Measurements from ENCODE around the gene BOD1. TPM values are rescaled to one million over a fixed set of nuclear protein-coding genes. Genes with fewer than 3 reads are reported as not detected.
A peak's percentile ranks its signal among the peaks of the same experiment; 100 is the strongest.

BOD1 gene
- total and polyA plus RNA-seq, 9 of the 15 experiments (the other 6 are each of a cell fraction or from before 2014, with no cell fraction given), result 10.1 to 31.6 (median 22.6) TPM

DNA sequence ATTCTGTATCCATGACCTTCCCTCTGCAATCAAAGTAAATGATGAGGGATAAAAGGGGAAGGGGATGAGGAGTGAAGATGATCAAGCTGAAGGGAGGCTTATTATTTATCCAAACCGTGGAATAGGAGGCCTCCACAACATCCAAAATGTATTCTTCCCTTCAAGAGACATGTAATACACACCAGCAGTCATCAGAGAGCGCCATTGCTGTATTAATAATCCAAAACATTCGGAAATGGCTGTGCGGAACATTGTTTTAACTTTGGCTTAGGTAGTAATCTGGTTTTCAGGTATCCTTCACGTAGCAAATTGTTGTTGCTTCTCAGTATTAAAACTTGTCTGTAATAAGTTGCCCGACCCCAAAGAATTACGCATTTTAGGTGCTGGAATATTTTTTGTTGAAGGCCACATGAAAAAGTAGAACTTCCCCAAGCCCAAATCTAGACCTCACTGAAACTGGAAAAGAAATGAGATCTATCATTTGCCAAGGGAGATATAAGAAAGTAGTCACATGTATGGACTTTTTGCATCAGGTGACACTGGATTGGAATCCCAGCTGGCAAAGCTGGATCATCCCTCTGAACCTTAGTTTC, 2.6 kb upstream of the BOD1 start (continued):
- TF ChIP-seq DEAF1 (CRISPR knock-in tag; IDR thresholded peaks at IDR 0.05) (peak; percentile 88), TAF9B (IDR thresholded peaks at IDR 0.05; ENCODE audit: partially characterized antibody) (no peak), SIN3A (IDR thresholded peaks at IDR 0.05; ENCODE audit: borderline replicate concordance in 2 of 2, control insufficient read depth in 1 of 2, low read depth in 2 of 2, low read length in 2 of 2) (no peak)

GRCh38 chr5:173615884-173616576, 420 bp downstream of the BOD1 start:
- ChIA-PET CTCF (ENCODE audit: low intra/inter-chr PET ratio) (interaction anchor here (1.2 to 6.3 kb wide), 3 partner anchors 322 to 696 kb away, joined by 3 to 66 read pairs (median 4); no protein-coding TSS in a partner anchor), POLR2A (interaction anchor here (0.6 to 1.8 kb wide), 12 partner anchors 9 to 369 kb away, joined by 3 to 6 read pairs (median 4); no protein-coding TSS in a partner anchor)
- Histone ChIP-seq H3K9me3 (replicated peaks; ENCODE audit: control insufficient read depth, insufficient read depth, low read depth, low read length) (no peaks in the 10 kb centered on the region), H3K4me1 (replicated peaks in 1 of 2; ENCODE audit: control insufficient read depth in 2 of 2, insufficient read depth in 2 of 2, low read length in 2 of 2) (peaks cover 4 to 9% of the 10 kb centered on the region in 2 experiments; a peak in 3 of 5 replicates), H3K27ac (ENCODE audit: extremely low read depth, low read depth, low read length) (peak overlapping the region; percentile 46), H4K20me1 (replicated peaks; ENCODE audit: control insufficient read depth, insufficient read depth, low read length) (0 out of 2 replicates have a peak, but pooled peaks cover 12% of the 10 kb centered on the region), H3K79me2 (ENCODE audit: control insufficient read depth, insufficient read depth, low read length) (peaks cover 41% of the 10 kb centered on the region), H3K9ac (ENCODE audit: insufficient read depth in 1 of 2, low read depth in 2 of 2, low read length in 2 of 2) (peak overlapping the region; percentile 55 to 89), H3K4me2 (ENCODE audit: insufficient read depth, low read length) (peak overlapping the region; percentile 80), H2AFZ (ENCODE audit: low read depth, low read length) (peak overlapping the region; percentile 82), H3K9me1 (ENCODE audit: control insufficient read depth, insufficient read depth, low read length) (no peaks in the 10 kb centered on the region), H3K4me3 (peak overlapping the region; percentile 95), H3K36me3 (ENCODE audit: control insufficient read depth, insufficient read depth, low read length) (peaks cover 43% of the 10 kb centered on the region), H3K27me3 (ENCODE audit: control insufficient read depth in 2 of 2, insufficient read depth in 2 of 2, low read length in 2 of 2) (no peaks in the 10 kb centered on the region)
- 0% methylated on average over 46 of the region's 55 CpGs for WGBS (ENCODE audit: insufficient coverage, low coverage, missing lambda C conversion rate)
- no TSS peak for BruUV-seq (replicated peaks)
- in situ Hi-C loops (cut with MboI) (loop anchor here (5.0 to 10.0 kb wide), 2 partner anchors 351 to 699 kb away; no protein-coding TSS in a partner anchor), intact Hi-C loops (cut with micrococcal nuclease) (loop anchor here (1.0 to 5.0 kb wide), 2 partner anchors 24 to 701 kb away; no protein-coding TSS in a partner anchor)
- FAIRE-seq, result peak; percentile 85
- peak; percentile 61 to 78 (median 66) for DNase-seq (ENCODE audit: extremely low read depth in 1 of 4, low spot score in 3 of 4)
- peak; percentile 86 for ATAC-seq
- no peak for TF ChIP-seq ASH1L (IDR thresholded peaks at IDR 0.05; ENCODE audit: borderline replicate concordance, low read depth, partially characterized antibody)
- no peak for TF ChIP-seq EGR1 (conservative IDR thresholded peaks at IDR 0.05)
- TF ChIP-seq SP2 (IDR thresholded peaks at IDR 0.05; ENCODE audit: extremely low read depth, low read depth, low read length, poor library complexity, severe bottlenecking), result no peak
- TF ChIP-seq, protein P1, sequence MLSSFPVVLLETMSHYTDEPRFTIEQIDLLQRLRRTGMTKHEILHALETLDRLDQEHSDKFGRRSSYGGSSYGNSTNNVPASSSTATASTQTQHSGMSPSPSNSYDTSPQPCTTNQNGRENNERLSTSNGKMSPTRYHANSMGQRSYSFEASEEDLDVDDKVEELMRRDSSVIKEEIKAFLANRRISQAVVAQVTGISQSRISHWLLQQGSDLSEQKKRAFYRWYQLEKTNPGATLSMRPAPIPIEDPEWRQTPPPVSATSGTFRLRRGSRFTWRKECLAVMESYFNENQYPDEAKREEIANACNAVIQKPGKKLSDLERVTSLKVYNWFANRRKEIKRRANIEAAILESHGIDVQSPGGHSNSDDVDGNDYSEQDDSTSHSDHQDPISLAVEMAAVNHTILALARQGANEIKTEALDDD (IDR thresholded peaks at IDR 0.05), result peak; percentile 41; the same call in 1 of the 2 replicates
- no peak for TF ChIP-seq CCAR2 (IDR thresholded peaks at IDR 0.05; ENCODE audit: low read depth, low read length)
- TF ChIP-seq PTTG1 (tag; IDR thresholded peaks at IDR 0.05; ENCODE audit: low read depth), result no peak
- no peak for TF ChIP-seq DNMT1 (IDR thresholded peaks at IDR 0.05)
- no peak for TF ChIP-seq MIER1 (IDR thresholded peaks at IDR 0.05; ENCODE audit: low read depth)
- TF ChIP-seq NR4A1 (CRISPR knock-in tag; IDR thresholded peaks at IDR 0.05), result no peak; the same call in 1 of the 2 replicates
- no peak for TF ChIP-seq NR4A1 (tag; IDR thresholded peaks at IDR 0.05)
- no peak for TF ChIP-seq ZNF23 (CRISPR knock-in tag; IDR thresholded peaks at IDR 0.05)
- peak; percentile 62; the same call in 1 of the 2 replicates for TF ChIP-seq CAMTA2 (CRISPR knock-in tag; conservative IDR thresholded peaks at IDR 0.05)
- no peak for TF ChIP-seq NEUROD1 (IDR thresholded peaks at IDR 0.05; ENCODE audit: borderline replicate concordance, low read depth, low read length, partially characterized antibody)

Measured in K562 (cell line).